ENCODE data around the gene GBF1. TPM values are rescaled to one million over a fixed set of nuclear protein-coding genes. Genes with fewer than 3 reads are reported as not detected.

GBF1 gene
- total and polyA plus RNA-seq, 10 of the 15 experiments (the other 5 are each of a cell fraction or from before 2014, with no cell fraction given), result 0.82 to 42.0 (median 21.8) TPM

- TF ChIP-seq ZBED1 (IDR thresholded peaks at IDR 0.05; ENCODE audit: borderline replicate concordance) (no peak), ZBTB33 (IDR thresholded peaks at IDR 0.05) (no peak), HDAC2 (IDR thresholded peaks at IDR 0.05) (no peak), E2F8 (IDR thresholded peaks at IDR 0.05; ENCODE audit: low read depth, partially characterized antibody) (no peak), ZBTB40 (IDR thresholded peaks at IDR 0.05; ENCODE audit: borderline replicate concordance) (no peak), LARP7 (IDR thresholded peaks at IDR 0.05) (no peak), CUX1 (IDR thresholded peaks at IDR 0.05; ENCODE audit: insufficient replicate concordance, low read depth, low read length) (no peak), MEF2B (IDR thresholded peaks at IDR 0.05; ENCODE audit: partially characterized antibody, poor library complexity, severe bottlenecking) (no peak), SMAD1 (IDR thresholded peaks at IDR 0.05; ENCODE audit: low read depth, partially characterized antibody) (no peak), GATAD2B (conservative IDR thresholded peaks at IDR 0.05; ENCODE audit: low read depth) (no peak; the same call in 1 of the 2 replicates), ESRRA (IDR thresholded peaks at IDR 0.05; ENCODE audit: low read length) (no peak), STAT1 (conservative IDR thresholded peaks at IDR 0.05) (no peak), ZNF207 (IDR thresholded peaks at IDR 0.05; ENCODE audit: borderline replicate concordance) (no peak), HCFC1 (IDR thresholded peaks at IDR 0.05; ENCODE audit: low read length) (no peak)
Measured at GRCh38 chr10:102231357-102232318, 13.7 kb upstream of the GBF1 start (continued).

All from GM12878 (cell line).